Stimulated activated naive CD4-positive, alpha-beta T cell treated with Interleukin-2 at 50 U/mL for 16 hours (primary cell): Measurements from ENCODE around the gene SIRT3.
"Not testable (repeated sequence)": the region's sequence is repeated elsewhere in the genome, so short reads cannot be mapped to it uniquely, and the experiment has no call there.

Source experiments
- DNase-seq: peaks from one replicate; lab custom pipeline; 2025; lab: John Stamatoyannopoulos, UW

The SIRT3 gene

DNA sequence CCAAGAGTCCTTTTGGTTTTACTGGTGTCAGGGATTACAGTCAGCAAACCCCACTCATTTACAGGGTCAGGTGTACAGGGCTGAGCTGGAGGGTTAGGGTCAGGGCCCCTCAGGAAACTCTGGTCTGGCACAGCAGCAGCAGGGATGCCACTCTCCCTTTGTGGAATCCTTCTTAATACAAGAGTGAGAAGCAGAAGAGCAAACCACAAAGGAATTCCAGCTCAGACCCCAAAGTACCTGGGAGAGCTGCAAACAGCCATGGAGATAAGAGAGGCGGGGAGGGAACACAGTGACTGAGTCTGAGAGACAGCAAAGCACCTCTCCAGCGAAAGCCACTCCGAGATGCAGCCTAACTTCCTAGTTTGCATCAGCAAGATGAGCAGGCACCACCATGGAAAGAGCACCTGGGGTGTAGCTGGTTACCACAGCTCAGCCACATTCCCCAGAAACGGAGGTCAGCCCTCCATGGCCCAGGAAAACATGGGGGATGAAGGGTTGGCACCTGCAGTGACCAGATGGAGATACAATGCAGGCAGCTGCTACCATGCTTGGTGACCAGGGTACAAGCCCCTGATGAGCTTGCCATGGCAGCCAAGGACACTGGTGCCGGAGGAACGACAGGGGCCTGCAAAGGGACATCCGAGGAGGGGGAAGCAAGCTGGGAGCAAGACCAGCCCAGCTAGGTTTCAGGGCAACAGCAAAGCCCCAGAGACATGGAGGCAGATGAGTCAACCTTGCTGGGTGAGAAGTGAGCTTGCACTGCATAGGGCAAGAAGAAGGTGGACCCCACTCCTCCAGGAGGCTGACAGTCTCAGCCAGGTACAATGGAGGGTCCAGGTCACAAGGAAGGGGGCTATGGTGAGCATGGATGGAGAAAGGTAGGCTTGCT lies 32.8 kb downstream of the SIRT3 start:
- DNase-seq, result no peak

DNA sequence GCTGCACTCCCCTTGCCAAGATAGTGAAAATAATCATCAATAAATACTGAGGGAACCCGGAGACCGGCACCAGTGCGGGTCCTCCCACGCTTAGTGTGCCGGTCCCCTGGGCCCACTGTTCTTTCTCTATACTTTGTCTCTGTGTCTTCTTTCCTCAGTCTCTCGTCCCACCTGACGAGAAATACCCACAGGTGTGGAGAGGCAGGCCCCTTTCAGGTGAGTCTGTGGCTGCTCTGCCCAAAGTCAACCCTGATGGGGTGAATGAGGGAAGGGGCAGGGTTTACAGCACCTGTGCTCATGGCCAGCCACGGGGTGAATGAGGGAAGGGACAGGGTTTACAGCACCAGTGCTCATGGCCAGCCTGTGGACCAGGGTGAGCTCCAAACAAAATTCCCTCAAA lies 33.7 kb downstream of the SIRT3 start:
- DNase-seq, result no peak

GRCh38 chr11:201966-202365 lies 34.2 kb downstream of the SIRT3 start:
- DNase-seq, result no peak

DNA sequence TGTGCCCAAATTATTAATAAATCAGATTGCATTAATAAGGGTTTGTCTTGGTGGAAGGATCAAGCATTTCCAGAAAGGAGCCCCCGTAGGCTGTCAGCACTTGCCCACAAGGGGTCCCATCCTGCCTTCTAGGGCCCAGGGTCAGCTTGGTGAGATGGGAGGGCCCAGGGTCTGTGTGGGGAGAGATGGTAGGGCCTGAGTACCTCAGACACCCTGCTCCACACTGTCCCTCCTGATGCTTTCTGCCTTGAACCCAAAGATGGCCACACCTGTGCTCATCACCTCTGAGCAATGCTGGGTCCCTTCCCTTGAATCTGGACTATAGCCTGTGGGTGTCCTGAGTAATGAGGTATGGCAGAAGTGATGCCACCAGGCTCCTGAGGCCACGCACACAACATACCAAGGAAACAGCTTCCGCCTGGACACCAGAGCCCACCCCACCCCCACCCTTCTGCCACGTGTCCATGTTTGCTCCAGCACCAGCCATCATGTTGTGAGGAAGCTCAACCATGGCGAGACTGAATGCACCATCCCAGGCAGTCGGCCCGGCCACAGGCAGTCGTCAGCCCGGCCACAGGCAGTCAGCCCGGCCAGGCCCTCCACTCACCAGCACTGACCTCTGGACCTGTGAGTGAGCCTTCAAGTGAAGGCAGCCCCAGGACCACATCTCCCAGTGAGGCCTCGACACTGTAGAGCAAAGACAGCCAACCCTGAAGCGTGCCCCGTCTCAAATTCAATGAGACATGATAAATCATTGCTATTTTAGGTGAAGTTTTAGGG lies 35.7 kb downstream of the SIRT3 start:
- DNase-seq, result no peak

DNA sequence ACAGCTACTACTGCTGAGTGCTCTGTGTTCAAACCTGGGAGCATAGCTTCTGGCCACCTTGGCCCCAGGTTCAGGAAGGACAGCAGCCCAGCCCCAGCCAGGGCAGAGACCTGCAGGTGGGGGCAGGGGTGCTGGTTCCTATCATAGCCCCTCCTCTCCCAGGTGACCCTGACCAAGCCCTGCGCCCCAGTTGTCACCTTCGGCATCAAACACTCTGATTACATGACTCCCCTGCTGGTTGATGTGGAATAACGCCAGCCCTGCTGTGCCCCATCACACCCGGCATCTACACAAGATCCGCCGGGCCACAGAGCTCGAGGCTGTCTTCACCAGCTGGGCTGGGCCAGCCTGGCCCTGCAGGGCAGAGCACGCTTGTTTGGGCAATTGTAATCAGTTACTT lies 36.4 kb downstream of the SIRT3 start:
- DNase-seq, result no peak

GRCh38 chr11:199004-199581 lies 37.0 kb downstream of the SIRT3 start:
- no peak for DNase-seq

DNA sequence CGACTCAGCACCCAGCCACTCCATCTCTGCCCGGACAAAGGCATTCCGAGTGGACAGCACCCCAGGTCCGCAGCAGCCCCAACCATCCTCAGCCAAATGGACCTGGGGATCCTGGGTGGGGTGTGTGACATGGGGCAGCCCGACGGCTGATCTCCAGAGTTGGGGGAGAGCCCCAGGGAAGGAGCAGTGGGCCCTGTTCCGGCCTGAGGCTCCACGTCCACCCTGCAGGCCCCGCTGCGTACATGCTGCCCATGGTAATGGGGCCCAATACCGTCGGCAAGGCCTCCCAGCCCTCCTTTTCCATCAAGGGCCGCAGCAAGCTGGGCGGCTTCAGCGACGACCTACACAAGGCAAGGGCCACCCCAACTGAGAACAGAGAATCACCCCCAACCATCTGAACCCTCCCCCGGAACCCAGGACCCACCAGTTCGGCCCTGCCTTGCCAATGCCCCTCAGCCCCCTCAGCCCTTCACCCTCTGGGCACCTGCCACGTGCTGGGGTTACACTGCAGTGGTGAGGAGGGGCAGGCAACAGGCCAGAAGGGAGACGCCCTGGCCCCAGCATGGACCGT lies 37.8 kb downstream of the SIRT3 start:
- no peak for DNase-seq

GRCh38 chr11:197741-198235 lies 38.4 kb downstream of the SIRT3 start:
- DNase-seq, result no peak

DNA sequence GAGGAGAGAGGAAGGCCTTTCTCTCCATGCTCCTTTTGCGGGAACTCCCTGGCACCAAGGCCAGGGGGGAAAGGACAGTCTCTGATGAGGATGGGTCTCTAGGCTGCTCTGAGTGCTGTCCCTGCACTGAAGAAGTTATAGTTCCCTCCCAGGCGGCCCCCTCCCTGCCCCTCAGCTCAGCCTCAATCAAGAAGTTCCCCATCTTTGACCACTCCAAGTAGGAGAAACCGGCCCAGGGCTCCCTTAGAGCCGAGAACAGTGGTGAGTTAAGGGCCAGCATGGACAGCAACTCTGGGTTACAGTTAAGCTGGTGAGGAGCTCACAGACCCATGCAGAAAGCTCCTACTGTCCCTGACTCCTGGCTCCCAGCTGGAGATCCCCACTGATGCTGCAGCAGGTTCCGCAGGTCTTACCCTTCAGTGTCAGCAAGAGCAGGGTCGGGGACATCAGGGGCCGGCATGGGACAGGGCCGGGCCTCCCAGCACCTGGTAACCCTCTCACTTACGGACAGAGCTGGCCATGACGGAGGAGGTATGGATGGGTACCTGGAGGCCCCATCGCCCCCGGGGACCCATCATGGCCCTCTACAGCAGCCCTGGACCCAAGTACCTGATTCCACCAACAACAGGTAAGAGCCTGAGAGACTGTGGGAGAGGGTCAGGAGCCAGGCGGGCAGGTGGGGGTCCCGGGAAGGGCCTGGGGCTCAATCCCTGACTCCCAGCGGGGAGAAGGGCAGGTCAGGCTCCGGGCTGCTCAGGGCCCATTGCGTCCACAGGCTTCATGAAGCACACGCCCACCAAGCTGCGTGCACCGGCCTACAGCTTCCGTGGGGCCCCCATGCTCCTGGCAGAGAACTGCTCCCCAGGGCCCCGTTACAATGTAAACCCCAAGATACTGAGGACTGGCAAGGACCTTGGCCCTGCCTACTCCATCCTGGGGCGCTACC lies 39.1 kb downstream of the SIRT3 start:
- DNase-seq, result no peak

GRCh38 chr11:193481-193880 lies 42.7 kb downstream of the SIRT3 start:
- DNase-seq, result not testable (repeated sequence)

- not testable (repeated sequence) for DNase-seq
Observed at GRCh38 chr11:192674-193128, 43.4 kb downstream of the SIRT3 start, which contains the start of gene SCGB1C1. TSS of gene SCGB1C1 (plus strand) at chr11:193078. CDS start at chr11:193100, 22 bp downstream.

DNA sequence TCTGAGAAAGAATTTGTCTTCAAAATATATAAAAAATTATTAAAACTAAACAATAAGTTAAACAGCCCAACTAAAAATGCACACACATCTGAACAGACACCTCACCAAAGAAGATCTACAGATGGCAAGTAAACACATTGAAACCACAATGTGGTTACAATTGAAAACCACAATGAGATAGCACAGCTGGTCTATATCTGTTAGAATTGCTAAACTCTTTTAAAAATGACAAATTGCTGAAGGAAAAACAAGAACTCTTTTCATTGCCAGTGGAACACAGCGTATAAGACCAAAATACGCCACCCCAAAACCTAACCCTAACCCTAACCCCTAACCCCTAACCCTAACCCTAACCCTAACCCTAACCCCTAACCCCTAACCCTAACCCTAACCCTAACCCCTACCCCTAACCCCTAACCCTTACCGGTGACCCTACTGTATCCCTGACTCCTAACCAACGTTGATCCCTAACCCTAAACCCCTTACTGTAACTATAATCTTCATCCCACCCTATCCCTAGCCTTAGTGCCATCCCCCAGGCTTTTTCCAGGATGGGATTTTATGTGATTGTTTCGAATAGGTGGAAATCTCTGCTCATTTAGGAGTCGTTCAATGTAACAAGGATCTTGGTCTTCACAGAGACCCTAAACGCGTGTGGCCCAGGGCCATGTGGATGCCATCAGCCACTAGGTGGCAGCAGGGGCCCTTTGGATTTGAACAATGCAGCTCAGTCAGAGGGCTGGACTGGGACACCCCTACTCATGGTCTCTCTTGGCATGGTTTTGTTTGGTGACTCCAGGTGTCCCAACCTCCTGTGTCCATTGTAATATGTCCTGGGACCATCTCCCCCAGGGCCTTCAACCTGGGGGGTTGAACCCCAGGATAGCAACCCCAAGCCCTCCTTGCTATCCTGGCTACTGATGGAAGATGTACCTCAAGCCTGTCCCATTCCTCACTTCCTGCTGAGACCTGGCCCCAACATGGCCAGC lies 44.4 kb downstream of the SIRT3 start:
- DNase-seq, result not testable (repeated sequence)

GRCh38 chr11:190546-190945 lies 45.6 kb downstream of the SIRT3 start:
- not testable (repeated sequence) for DNase-seq

DNA sequence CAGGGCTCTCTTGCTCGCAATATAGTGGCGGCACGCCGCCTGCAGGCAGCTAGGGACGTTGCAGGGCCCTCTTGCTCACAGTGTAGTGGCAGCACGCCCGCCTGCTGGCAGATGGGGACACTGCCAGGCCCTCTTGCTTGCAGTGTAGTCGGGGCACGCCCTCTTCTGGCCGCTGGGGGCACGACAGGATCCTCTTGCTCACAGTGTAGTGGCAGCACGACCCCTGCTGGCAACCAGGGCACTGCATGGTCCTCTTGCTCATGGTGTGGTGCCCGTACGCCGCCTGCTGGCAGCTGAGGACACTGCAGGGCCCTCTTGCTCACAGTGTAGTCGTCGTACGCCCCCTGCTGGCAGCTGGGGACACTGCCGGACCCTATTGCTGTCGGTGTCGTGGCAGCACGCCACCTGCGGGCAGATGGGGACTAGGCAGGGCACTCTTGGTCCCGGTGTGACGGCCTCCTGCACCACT lies 46.3 kb downstream of the SIRT3 start:
- not testable (repeated sequence) for DNase-seq

DNA sequence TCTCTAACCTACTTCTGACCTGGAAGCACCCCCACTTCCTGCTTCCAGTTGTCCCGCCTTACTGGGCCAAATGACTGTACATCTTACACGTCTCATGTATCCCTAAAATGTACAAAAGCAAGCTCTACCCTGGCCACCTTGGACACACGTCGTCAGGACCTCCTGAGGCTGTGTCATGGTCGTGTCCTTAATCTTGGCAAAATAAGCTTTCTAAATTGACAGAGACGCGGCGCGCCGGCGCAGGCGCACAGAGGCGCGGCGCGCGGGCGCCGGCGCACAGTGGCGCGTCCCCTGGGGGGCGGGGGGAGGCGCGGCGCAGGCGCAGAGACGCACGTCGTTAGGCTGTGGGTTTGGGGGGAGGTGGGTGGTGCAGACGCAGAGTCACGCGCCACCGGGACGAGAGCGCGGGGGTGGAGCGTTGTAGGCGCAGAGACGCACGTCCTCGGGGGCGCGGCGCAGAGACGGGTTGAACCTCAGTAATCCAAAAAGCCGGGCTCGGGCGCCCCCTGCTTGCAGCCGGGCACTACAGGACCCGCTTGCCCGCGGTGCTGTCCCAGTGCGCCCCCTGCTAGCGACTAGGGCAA lies 46.9 kb downstream of the SIRT3 start:
- DNase-seq, result not testable (repeated sequence)

DNA sequence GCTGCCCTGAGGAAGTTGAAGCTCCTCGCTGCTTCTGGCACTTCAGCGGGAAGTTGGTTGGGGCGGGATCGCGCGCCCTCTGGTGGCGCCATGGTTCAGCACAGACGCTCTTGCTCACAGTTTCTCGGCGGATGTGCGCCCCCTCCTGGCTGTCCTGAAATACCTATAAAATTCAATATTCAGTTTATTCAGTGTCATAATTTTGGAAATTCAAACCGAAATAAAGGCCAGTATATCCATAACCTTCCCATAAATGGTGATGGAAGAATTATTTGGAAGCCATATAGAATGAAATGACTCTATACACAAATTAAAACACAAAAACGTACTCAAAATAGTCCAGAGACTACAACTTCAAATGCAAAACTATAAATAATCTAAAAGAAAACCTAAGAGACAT lies 55.9 kb downstream of the SIRT3 start:
- not testable (repeated sequence) for DNase-seq
